K562 (cell line): ENCODE results near the gene RAPGEFL1.

Source experiments
- MYC ChIP-seq, 2 experiments: fragments of 250-450 bp in 1 of 2; sonication (Bioruptor Pico) in 1 of 2; IDR thresholded peaks; 2 replicates each; pipeline versions ENCODE4 v1.5.1 to v1.6.1; 2012 to 2021; ENCODE audit warnings: low read depth in 2 of 2, borderline replicate concordance in 1 of 2, improper control_type of control experiment in 1 of 2, low read length in 1 of 2, mild to moderate bottlenecking in 1 of 2, moderate library complexity in 1 of 2
- NCOR1 ChIP-seq: fragments of 450-650 bp; IDR thresholded peaks from 2 replicates; pipeline ENCODE4 v1.6.1; 2016; ENCODE audit warnings: mild to moderate bottlenecking, moderate library complexity
- SNRNP70 ChIP-seq: fragments of 200-400 bp; formaldehyde crosslinking; optimal IDR thresholded peaks from 2 replicates; pipeline ENCODE3; 2017; ENCODE audit warnings: low read depth, low read length
- ZNF695 ChIP-seq: fragments of 450-650 bp; formaldehyde crosslinking; IDR thresholded peaks from 2 replicates; pipeline ENCODE4 v1.4.0; 2020; ENCODE audit warnings: mild to moderate bottlenecking, moderate library complexity

DNA sequence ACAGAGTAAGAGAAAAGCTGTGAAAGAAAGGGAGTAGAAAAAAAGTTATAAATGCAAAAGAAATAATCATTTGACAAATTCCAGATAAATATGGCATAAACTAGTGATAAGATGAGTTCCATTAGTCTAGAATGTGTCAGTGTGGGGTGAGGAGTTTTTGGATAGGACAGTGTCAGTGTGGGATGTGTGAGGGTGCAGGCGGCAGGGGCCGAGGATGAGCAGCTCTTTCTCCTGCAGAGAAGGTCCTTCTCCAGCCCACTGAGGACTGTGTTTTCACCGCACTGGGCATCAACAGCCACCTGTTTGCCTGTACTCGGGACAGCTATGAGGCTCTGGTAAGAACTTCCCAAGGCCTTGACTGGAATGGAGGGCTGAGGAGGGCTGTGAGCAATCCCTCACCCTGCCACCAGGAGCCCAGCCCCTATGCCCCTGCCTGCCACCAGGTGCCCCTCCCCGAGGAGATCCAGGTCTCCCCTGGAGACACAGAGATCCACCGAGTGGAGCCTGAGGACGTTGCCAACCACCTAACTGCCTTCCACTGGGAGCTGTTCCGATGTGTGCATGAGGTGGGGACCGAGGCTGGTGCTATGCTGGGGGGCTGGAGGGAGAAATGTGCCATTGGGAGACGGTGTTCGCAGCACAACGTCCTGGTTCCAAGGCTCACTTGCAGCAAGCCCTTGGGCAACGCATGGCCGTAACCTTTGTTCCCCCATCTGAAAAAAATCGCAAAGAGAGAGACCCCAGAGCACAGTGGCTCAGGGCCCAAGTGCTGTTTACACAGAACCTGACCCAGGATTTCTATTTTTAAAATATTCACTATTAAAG is 13.1 kb downstream of the RAPGEFL1 start:
- TF ChIP-seq SNRNP70 (no peak), ZNF695 (CRISPR knock-in tag) (no peak), NCOR1 (no peak), MYC (IDR thresholded peaks at IDR 0.05; ENCODE audit: low read depth, low read length) (no peak), MYC (CRISPR knock-in tag; IDR thresholded peaks at IDR 0.05; ENCODE audit: borderline replicate concordance, low read depth) (no peak)
